A673 (cell line): Measurements from ENCODE around the gene TULP3.

ENCODE experiments used
- CTCF ChIP-seq: fragments of 300-800, 200-600 bp; sonication (generic); conservative IDR thresholded peaks from 2 replicates; pipeline ENCODE4 v1.5.1; 2017; ENCODE audit warnings: low read depth, mild to moderate bottlenecking, antibody characterized with exemption, low read length, moderate library complexity, mixed read lengths
- EZH2 ChIP-seq: fragments of 200-600 bp; sonication (generic); IDR thresholded peaks from 2 replicates; pipeline ENCODE4 v1.6.1; 2017; ENCODE audit warnings: borderline replicate concordance, low read depth, mild to moderate bottlenecking, mixed read lengths, antibody characterized with exemption, low read length; ENCODE audit not compliant: poor library complexity, severe bottlenecking

- TF ChIP-seq CTCF, result no peak
- no peak for TF ChIP-seq EZH2
Measured at GRCh38 chr12:2963154-2963759, 72.6 kb downstream of the TULP3 start.
